GM12801 (cell line): ENCODE measurements around the gene CDC25C.

Experiments used
- CTCF ChIP-seq: IDR thresholded peaks from one replicate; pipeline ENCODE4 v1.5.1; 2011; ENCODE audit warnings: control low read depth; ENCODE audit not compliant: insufficient read length; ENCODE audit errors: extremely low read depth

Gene CDC25C

GRCh38 chr5:138246822-138247221 lies 84.8 kb downstream of the CDC25C start:
- no peak for TF ChIP-seq CTCF

GRCh38 chr5:138246334-138246733 lies 85.3 kb downstream of the CDC25C start:
- TF ChIP-seq CTCF, result no peak

- no peak for TF ChIP-seq CTCF
Measured at GRCh38 chr5:138245717-138246116, 85.9 kb downstream of the CDC25C start.

- no peak for TF ChIP-seq CTCF
Measured at GRCh38 chr5:138243794-138244193, 87.8 kb downstream of the CDC25C start.

- no peak for TF ChIP-seq CTCF
Measured at GRCh38 chr5:138241688-138242571, 89.7 kb downstream of the CDC25C start.

- TF ChIP-seq CTCF, result no peak
Measured at GRCh38 chr5:138240650-138241385, 90.8 kb downstream of the CDC25C start.

- no peak for TF ChIP-seq CTCF
Measured at GRCh38 chr5:138238034-138238433, 93.6 kb downstream of the CDC25C start.
